ENCODE data around the gene SCD5. TPM values are rescaled to one million over a fixed set of nuclear protein-coding genes. Genes with fewer than 3 reads are reported as not detected.

SCD5 gene
- total RNA-seq, 1 donor from 2014 or later, result 61.7 TPM

GRCh38 chr4:82629238-82630000 is 169.2 kb downstream of the SCD5 start:
- no peak overlapping the region for H3K27ac ChIP-seq (ENCODE audit: low read depth, low read length)
- no peaks in the 10 kb centered on the region for H3K4me1 ChIP-seq (ENCODE audit: insufficient read depth, low read length)
- H3K9ac ChIP-seq (ENCODE audit: low read length), result no peak overlapping the region
- no peaks in the 10 kb centered on the region for H3K9me3 ChIP-seq (ENCODE audit: insufficient read depth, low read depth, low read length)
- no peaks in the 10 kb centered on the region for H3K36me3 ChIP-seq (ENCODE audit: insufficient read depth, low read length)
- no peaks in the 10 kb centered on the region for H4K20me1 ChIP-seq (ENCODE audit: insufficient read depth, low read length)
- Mint-ChIP-seq H3K4me3 (ENCODE audit: unreplicated experiment) (peak overlapping the region; percentile 50), H3K36me3 (ENCODE audit: low read depth, unreplicated experiment) (peaks cover 10% of the 10 kb centered on the region), H3K27ac (ENCODE audit: unreplicated experiment) (no peak overlapping the region), H3K9me3 (ENCODE audit: unreplicated experiment) (peaks cover 3% of the 10 kb centered on the region), H3K4me1 (ENCODE audit: low read depth, unreplicated experiment) (peaks cover 11% of the 10 kb centered on the region), H3K27me3 (ENCODE audit: low read depth, unreplicated experiment) (no peaks in the 10 kb centered on the region)
- FAIRE-seq (no peak), DNase-seq (ENCODE audit: low read depth) (no peak)
- no peak overlapping the region for H3K4me3 ChIP-seq (ENCODE audit: insufficient read depth, low read depth, low read length)
- H3K27me3 ChIP-seq (ENCODE audit: insufficient read depth, low read length), result no peaks in the 10 kb centered on the region
- H3K4me2 ChIP-seq (ENCODE audit: low read length), result no peak overlapping the region
- TF ChIP-seq EZH2 (IDR thresholded peaks at IDR 0.05; ENCODE audit: insufficient read depth, low read length) (no peak), CTCF (IDR thresholded peaks at IDR 0.05; ENCODE audit: insufficient read depth, low read depth, low read length) (no peak)
- no peaks in the 10 kb centered on the region for H3K79me2 ChIP-seq (ENCODE audit: insufficient read depth, low read length)
- no peak overlapping the region for H2AFZ ChIP-seq (ENCODE audit: low read depth, low read length)

DNA sequence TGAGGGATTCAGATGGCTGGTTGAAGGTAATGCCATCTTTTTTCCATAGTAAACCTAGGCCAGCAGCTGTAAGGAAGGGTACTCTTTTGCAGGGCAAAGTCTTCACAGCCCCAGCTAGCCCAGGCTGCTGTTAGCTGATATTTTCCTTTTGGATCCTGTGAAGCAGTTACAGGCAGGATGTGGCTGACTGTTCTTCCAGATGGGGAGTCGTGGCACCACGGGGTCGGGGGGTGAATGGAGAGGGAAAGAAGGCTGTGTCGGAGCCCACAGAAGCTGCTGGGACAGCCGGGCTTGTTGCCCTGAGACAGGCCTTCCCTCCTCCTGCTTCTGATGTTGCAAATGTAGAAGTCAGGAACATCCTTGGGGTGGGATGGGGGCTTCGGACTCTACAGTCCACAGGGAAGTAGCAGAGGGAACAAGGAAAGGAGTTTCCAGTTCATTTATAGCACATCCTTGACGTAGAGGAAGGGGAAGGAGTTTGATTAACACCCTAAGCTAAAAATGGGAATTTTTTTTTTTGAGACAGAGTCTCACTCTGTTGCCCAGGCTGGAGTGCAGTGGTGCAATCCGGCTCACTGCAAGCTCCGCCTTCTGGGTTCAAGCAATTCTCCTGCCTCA is 172.2 kb downstream of the SCD5 start:
- DNase-seq (ENCODE audit: low read depth), result no peak

More for the DNA sequence above, 172.2 kb downstream of the SCD5 start:
- Histone ChIP-seq H3K27ac (ENCODE audit: low read depth, low read length) (no peak overlapping the region), H4K20me1 (ENCODE audit: insufficient read depth, low read length) (no peaks in the 10 kb centered on the region), H3K4me2 (ENCODE audit: low read length) (no peak overlapping the region), H3K4me3 (ENCODE audit: insufficient read depth, low read depth, low read length) (no peak overlapping the region), H3K36me3 (ENCODE audit: insufficient read depth, low read length) (no peaks in the 10 kb centered on the region), H3K9ac (ENCODE audit: low read length) (no peak overlapping the region), H3K9me3 (ENCODE audit: insufficient read depth, low read depth, low read length) (no peaks in the 10 kb centered on the region), H3K4me1 (ENCODE audit: insufficient read depth, low read length) (no peaks in the 10 kb centered on the region), H2AFZ (ENCODE audit: low read depth, low read length) (no peak overlapping the region), H3K27me3 (ENCODE audit: insufficient read depth, low read length) (no peaks in the 10 kb centered on the region), H3K79me2 (ENCODE audit: insufficient read depth, low read length) (no peaks in the 10 kb centered on the region)
- Mint-ChIP-seq H3K27me3 (ENCODE audit: low read depth, unreplicated experiment) (no peaks in the 10 kb centered on the region), H3K4me1 (ENCODE audit: low read depth, unreplicated experiment) (peaks cover 11% of the 10 kb centered on the region), H3K36me3 (ENCODE audit: low read depth, unreplicated experiment) (peaks cover 5% of the 10 kb centered on the region), H3K9me3 (ENCODE audit: unreplicated experiment) (peaks cover 2% of the 10 kb centered on the region), H3K4me3 (ENCODE audit: unreplicated experiment) (no peak overlapping the region), H3K27ac (ENCODE audit: unreplicated experiment) (no peak overlapping the region)
- TF ChIP-seq EZH2 (IDR thresholded peaks at IDR 0.05; ENCODE audit: insufficient read depth, low read length) (no peak), CTCF (IDR thresholded peaks at IDR 0.05; ENCODE audit: insufficient read depth, low read depth, low read length) (no peak)
- FAIRE-seq, result no peak

Data from astrocyte (in vitro differentiated cells and primary cell).